B cell (primary cell): ENCODE data around the gene QSOX2.

Experiments used
- CTCF ChIP-seq: fragments of 200-600 bp; IDR thresholded peaks from one replicate; pipeline ENCODE4 v1.8.0; 2022; ENCODE audit warnings: antibody characterized with exemption, mild to moderate bottlenecking
- EZH2 ChIP-seq: IDR thresholded peaks from 2 replicates; pipeline ENCODE4 v1.6.1; 2012; ENCODE audit warnings: borderline replicate concordance, low read depth, mild to moderate bottlenecking, moderate library complexity, low read length; ENCODE audit not compliant: insufficient read depth, poor library complexity, severe bottlenecking

DNA sequence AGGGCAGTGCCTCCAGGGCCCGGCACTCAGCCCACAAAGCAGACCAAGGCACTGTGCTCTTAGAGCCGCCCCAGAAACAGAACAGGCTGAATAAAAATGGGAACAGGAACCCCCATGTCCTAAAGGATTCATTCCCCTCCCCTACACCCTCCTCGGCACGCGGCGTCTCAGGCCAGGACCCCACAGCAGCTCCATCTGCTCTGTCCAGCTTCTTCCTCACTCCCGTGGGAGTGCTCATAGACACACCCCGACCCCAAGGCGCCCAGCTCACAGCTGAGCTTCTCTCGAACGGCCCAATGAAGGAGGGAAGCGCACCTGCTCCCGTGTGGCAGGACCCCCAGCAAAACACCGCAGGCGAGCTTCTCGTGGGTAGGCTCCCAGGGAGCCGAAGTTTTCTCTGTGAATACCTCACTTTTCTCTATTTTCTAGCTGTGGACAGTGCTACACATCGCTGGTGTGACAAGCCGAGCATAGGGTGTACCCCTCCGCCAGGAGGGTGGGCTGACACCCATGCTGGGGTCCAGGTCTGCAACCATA is 15.4 kb upstream of the QSOX2 start:
- TF ChIP-seq CTCF (no peak), EZH2 (no peak)
